HEK293T (cell line): ENCODE measurements around the gene HSDL1.

ENCODE experiments used
- CTCF ChIA-PET: fragments of 350-600 bp; formaldehyde crosslinking; extraction: SDS; loops from one replicate; lab custom pipeline; 2021; ENCODE audit warnings: antibody characterized with exemption, inconsistent platforms; lab: Yijun Ruan, JAX
- POLR2A ChIA-PET: fragments of 350-600 bp; formaldehyde crosslinking; extraction: SDS; loops from one replicate; lab custom pipeline; 2020; ENCODE audit warnings: antibody characterized with exemption, inconsistent platforms; lab: Yijun Ruan, JAX
- DNase-seq: peaks from one replicate; pipeline ENCODE4 v3.0.0; 2012; ENCODE audit warnings: mixed read lengths; ENCODE audit errors: extremely low spot score
- ARNT ChIP-seq: fragments of 450-650 bp; IDR thresholded peaks from 2 replicates; pipeline ENCODE4 v1.6.1; 2017; ENCODE audit warnings: mild to moderate bottlenecking
- BHLHE40 ChIP-seq: fragments of 450-650 bp; IDR thresholded peaks from 2 replicates; pipeline ENCODE4 v1.6.1; 2016; ENCODE audit warnings: mild to moderate bottlenecking, moderate library complexity, borderline replicate concordance
- CTBP1 ChIP-seq: fragments of 450-650 bp; IDR thresholded peaks from 2 replicates; pipeline ENCODE4 v1.6.1; 2016; ENCODE audit warnings: borderline replicate concordance
- ELF4 ChIP-seq: fragments of 450-650 bp; IDR thresholded peaks from 2 replicates; pipeline ENCODE4 v1.6.1; 2017; ENCODE audit warnings: antibody characterized with exemption
- FOXA1 ChIP-seq: fragments of 450-650 bp; IDR thresholded peaks from 2 replicates; pipeline ENCODE4 v1.6.1; 2016; ENCODE audit warnings: mild to moderate bottlenecking
- FOXK2 ChIP-seq: fragments of 450-650 bp; IDR thresholded peaks from 2 replicates; pipeline ENCODE4 v1.6.1; 2016; ENCODE audit warnings: mild to moderate bottlenecking
- FOXM1 ChIP-seq: fragments of 450-650 bp; IDR thresholded peaks from 2 replicates; pipeline ENCODE4 v1.6.1; 2017; ENCODE audit warnings: mild to moderate bottlenecking, borderline replicate concordance
- HDGF ChIP-seq: fragments of 450-650 bp; IDR thresholded peaks from 2 replicates; pipeline ENCODE4 v1.6.1; 2017; ENCODE audit warnings: antibody characterized with exemption, borderline replicate concordance
- L3MBTL2 ChIP-seq: fragments of 450-650 bp; conservative IDR thresholded peaks from 2 replicates; pipeline ENCODE4 v1.6.1; 2016; ENCODE audit warnings: mild to moderate bottlenecking
- LEF1 ChIP-seq: fragments of 450-650 bp; IDR thresholded peaks from 2 replicates; pipeline ENCODE4 v1.6.1; 2017; ENCODE audit warnings: mild to moderate bottlenecking, borderline replicate concordance
- NFRKB ChIP-seq: fragments of 450-650 bp; IDR thresholded peaks from 2 replicates; pipeline ENCODE4 v1.6.1; 2016; ENCODE audit warnings: mild to moderate bottlenecking, moderate library complexity
- SP1 ChIP-seq: fragments of 450-650 bp; IDR thresholded peaks from 2 replicates; pipeline ENCODE4 v1.6.1; 2017
- SUZ12 ChIP-seq: fragments of 450-650 bp; IDR thresholded peaks from 2 replicates; pipeline ENCODE4 v1.6.1; 2016; ENCODE audit warnings: mild to moderate bottlenecking
- TARDBP ChIP-seq: fragments of 450-650 bp; IDR thresholded peaks from 2 replicates; pipeline ENCODE4 v1.6.1; 2016
- ZNF384 ChIP-seq: fragments of 450-650 bp; IDR thresholded peaks from 2 replicates; pipeline ENCODE4 v1.6.1; 2016
- TF ChIP-seq, protein P1 (sequence below): fragments of 450-650 bp; IDR thresholded peaks from 2 replicates; pipeline ENCODE4 v1.6.1; 2016

Gene HSDL1

DNA sequence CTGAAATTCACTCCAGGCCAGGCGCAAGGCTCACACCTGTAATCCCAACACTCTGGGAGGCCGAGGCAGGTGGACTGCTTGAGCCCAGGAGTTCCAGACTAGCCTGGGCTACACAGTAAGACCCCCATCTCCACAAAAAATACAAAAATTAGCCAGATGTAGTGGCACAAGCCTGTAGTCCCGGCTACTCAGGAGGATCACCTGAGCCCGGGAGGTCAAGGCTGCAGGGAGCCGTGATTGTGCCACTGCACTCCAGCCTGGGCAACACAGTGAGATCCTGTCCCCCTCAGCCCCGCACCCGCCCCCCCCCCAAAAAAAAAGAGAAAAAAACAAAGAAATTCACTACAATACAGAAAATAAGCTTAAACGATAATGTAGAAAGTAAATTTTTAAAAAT lies 59.7 kb downstream of the HSDL1 start:
- no peak for DNase-seq
- ChIA-PET CTCF (interaction anchor here (1.0 to 1.1 kb wide), 2 partner anchors 25 to 102 kb away, joined by 3 to 5 read pairs; partner anchors contain the start of gene TAF1C), POLR2A (interaction anchor here (1.7 kb wide), 1 partner anchor 32 kb away, joined by 8 read pairs; the partner anchor contains the start of gene MBTPS1)
- TF ChIP-seq FOXM1 (no peak), FOXK2 (no peak), TARDBP (no peak), SUZ12 (no peak), L3MBTL2 (no peak), FOXA1 (no peak), SP1 (no peak), BHLHE40 (no peak), ARNT (no peak), ZNF384 (no peak), HDGF (no peak), NFRKB (no peak), LEF1 (no peak), ELF4 (no peak), CTBP1 (no peak)
- TF ChIP-seq, protein P1, sequence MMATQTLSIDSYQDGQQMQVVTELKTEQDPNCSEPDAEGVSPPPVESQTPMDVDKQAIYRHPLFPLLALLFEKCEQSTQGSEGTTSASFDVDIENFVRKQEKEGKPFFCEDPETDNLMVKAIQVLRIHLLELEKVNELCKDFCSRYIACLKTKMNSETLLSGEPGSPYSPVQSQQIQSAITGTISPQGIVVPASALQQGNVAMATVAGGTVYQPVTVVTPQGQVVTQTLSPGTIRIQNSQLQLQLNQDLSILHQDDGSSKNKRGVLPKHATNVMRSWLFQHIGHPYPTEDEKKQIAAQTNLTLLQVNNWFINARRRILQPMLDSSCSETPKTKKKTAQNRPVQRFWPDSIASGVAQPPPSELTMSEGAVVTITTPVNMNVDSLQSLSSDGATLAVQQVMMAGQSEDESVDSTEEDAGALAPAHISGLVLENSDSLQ: no peak

DNA sequence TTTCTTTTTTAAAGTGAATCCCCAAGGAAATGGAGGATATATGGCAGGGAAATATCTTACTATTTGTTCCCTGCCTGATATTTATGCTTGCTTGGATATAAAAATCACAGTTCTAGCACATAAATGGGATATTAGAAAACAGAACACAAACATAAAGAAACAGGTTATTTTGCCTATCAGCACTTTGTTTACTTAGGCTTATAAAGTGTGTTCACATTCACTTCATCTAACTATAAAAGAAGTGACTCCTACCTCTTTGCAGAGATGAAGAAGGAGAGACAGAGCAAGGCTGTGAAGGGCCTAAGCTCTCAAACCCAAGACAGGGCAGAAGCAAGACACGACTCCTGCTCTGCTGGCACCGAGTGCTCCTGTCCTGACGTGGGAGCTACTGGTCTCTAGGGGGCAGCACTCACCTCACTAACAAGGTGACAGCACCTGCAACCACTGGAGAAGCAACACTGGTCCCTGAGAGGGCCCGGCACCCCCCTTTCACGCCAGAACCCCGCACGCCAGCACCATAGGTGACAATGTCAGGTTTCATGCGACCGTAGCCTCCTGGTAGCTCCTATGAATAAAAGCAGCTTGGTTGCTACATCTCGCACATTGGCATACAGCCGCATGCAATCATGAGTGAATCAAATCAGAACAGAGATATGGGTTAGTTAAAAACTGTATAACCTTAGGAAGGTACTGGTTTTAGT lies 60.3 kb downstream of the HSDL1 start:
- peak; percentile 81 for DNase-seq
- TF ChIP-seq SP1: no peak
- TF ChIP-seq CTBP1: no peak
- TF ChIP-seq SUZ12: no peak
- TF ChIP-seq, protein P1: no peak
- TF ChIP-seq FOXM1: no peak
- no peak for TF ChIP-seq L3MBTL2
- no peak for TF ChIP-seq FOXA1
- no peak for TF ChIP-seq BHLHE40
- no peak for TF ChIP-seq ELF4
- CTCF ChIA-PET: interaction anchor here (1.0 to 1.2 kb wide), 3 partner anchors 26 to 102 kb away, joined by 3 to 5 read pairs (median 5); partner anchors contain the start of gene TAF1C
- POLR2A ChIA-PET: interaction anchor here (1.2 to 1.7 kb wide), 2 partner anchors 32 to 60 kb away, joined by 3 to 8 read pairs; partner anchors contain the start of genes DNAAF1, HSDL1 and MBTPS1

DNA sequence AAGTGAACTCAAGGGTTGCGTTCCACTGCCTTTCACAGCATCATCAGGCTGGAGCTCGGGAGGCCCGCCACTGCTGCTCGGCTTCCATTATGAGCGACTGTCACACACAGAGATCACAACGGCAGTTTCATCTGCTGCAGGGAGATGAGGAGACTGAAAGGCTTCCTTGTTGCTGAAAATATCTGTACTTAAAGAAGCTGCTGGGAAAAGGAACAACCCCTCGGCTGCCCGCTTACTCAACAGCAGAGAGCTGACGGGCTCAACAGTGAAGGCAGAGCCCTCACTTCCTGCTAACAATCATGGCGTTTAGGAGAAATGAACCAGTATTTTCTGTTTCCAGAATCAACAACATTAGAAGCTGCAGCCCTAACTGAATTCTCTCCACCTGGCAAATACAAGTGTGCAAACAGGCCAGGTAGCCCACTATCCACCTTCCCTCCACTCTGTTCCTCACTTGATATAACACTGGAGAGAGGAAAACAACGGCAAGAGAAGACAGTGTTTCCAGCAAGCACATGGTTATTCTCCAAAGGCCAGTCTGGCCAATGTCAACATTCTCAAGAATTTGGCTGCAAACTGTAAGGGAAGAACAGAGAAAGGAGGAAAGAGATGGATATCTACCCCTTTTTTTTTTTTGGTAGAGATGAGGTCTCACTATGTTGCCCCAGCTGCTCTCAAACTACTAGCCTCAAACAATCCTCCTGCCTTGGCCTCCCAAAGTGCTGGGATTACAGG lies 62.0 kb downstream of the HSDL1 start:
- TF ChIP-seq L3MBTL2 (no peak), HDGF (no peak), TARDBP (no peak), FOXM1 (no peak), ARNT (no peak), ELF4 (no peak), BHLHE40 (no peak), SUZ12 (no peak), SP1 (no peak), CTBP1 (no peak), FOXK2 (no peak), NFRKB (no peak), ZNF384 (no peak), LEF1 (no peak), FOXA1 (no peak)
- TF ChIP-seq, protein P1: no peak
- CTCF ChIA-PET: interaction anchor here (0.6 kb wide), 1 partner anchor 30 kb away, joined by 6 read pairs; no protein-coding TSS in a partner anchor
- no peak for DNase-seq
- POLR2A ChIA-PET: no interaction called here

GRCh38 chr16:84082110-84082509 lies 62.9 kb downstream of the HSDL1 start:
- ChIA-PET CTCF (no interaction called here), POLR2A (no interaction called here)
- TF ChIP-seq FOXK2 (no peak), HDGF (no peak)
- no peak for DNase-seq

- DNase-seq: no peak
- POLR2A ChIA-PET: no interaction called here
- CTCF ChIA-PET: interaction anchor here (1.0 kb wide), 1 partner anchor 15 kb away, joined by 3 read pairs; no protein-coding TSS in a partner anchor
- no peak for TF ChIP-seq NFRKB
- TF ChIP-seq FOXM1: no peak
- TF ChIP-seq, protein P1: no peak
- no peak for TF ChIP-seq HDGF
- TF ChIP-seq LEF1: no peak
- no peak for TF ChIP-seq SUZ12
- TF ChIP-seq FOXK2: no peak
- no peak for TF ChIP-seq SP1
- no peak for TF ChIP-seq TARDBP
- no peak for TF ChIP-seq ELF4
- no peak for TF ChIP-seq ARNT
These were observed 63.5 kb downstream of the HSDL1 start for GRCh38 chr16:84081446-84081989.
